H1 (cell line): Measurements from ENCODE around the gene ATXN7.

ENCODE experiments used
- CBX5 ChIP-seq: fragments of 300-800, 300-1000 bp; sonication (generic); IDR thresholded peaks from 2 replicates; pipeline ENCODE4 v1.7.1; 2016; ENCODE audit warnings: antibody characterized with exemption, low read length, low read depth
- CEBPB ChIP-seq: IDR thresholded peaks from 2 replicates; pipeline ENCODE4 v1.6.1; 2012; ENCODE audit warnings: low read depth, low read length
- ZNF274 ChIP-seq: IDR thresholded peaks from 2 replicates; pipeline ENCODE4 v1.7.0; 2012; ENCODE audit warnings: low read length, borderline replicate concordance; ENCODE audit errors: extremely low read depth

- no peak for TF ChIP-seq ZNF274
- TF ChIP-seq CEBPB: no peak
- no peak for TF ChIP-seq CBX5
Observed at GRCh38 chr3:63993653-63994079, 130.0 kb downstream of the ATXN7 start.
